GM12865 (cell line): ENCODE data around the gene CSF2.

ENCODE experiments used
- DNase-seq: peaks from one replicate; pipeline ENCODE4 v3.0.0; 2010; ENCODE audit warnings: low read depth
- H3K4me3 ChIP-seq: 2 replicates; pipeline ENCODE4 v1.5.1; 2011; ENCODE audit warnings: mild to moderate bottlenecking, low read depth, low read length, control low read depth
- TF ChIP-seq, protein P1 (sequence below): IDR thresholded peaks from 2 replicates; pipeline ENCODE4 v1.5.1; 2011; ENCODE audit warnings: low read length, control low read depth, low read depth, inconsistent platforms; ENCODE audit not compliant: insufficient read depth; ENCODE audit errors: missing control alignments

CSF2 gene

DNA sequence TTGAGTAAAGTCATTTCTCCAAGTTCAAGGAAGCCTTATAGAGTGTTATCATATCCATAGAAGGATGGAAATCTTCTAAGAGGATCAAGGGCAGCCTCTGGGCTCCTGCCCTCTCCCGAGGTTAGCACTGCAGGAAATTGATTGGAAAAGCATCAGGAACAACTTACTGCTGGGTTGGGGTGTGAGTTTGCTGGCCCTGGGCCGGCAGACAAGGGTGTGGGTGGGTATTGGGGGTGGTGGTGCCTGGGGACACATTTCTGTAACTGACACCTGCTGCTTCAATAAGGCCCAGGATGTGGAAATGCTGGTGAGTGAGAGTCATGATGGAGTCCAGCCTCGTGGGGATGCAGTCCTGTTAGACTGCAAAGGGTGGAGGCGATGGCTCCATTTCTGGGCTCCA, 5.5 kb downstream of the CSF2 start:
- H3K4me3 ChIP-seq: no peak overlapping the region
- DNase-seq: no peak
- TF ChIP-seq, protein P1, sequence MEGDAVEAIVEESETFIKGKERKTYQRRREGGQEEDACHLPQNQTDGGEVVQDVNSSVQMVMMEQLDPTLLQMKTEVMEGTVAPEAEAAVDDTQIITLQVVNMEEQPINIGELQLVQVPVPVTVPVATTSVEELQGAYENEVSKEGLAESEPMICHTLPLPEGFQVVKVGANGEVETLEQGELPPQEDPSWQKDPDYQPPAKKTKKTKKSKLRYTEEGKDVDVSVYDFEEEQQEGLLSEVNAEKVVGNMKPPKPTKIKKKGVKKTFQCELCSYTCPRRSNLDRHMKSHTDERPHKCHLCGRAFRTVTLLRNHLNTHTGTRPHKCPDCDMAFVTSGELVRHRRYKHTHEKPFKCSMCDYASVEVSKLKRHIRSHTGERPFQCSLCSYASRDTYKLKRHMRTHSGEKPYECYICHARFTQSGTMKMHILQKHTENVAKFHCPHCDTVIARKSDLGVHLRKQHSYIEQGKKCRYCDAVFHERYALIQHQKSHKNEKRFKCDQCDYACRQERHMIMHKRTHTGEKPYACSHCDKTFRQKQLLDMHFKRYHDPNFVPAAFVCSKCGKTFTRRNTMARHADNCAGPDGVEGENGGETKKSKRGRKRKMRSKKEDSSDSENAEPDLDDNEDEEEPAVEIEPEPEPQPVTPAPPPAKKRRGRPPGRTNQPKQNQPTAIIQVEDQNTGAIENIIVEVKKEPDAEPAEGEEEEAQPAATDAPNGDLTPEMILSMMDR: no peak

DNA sequence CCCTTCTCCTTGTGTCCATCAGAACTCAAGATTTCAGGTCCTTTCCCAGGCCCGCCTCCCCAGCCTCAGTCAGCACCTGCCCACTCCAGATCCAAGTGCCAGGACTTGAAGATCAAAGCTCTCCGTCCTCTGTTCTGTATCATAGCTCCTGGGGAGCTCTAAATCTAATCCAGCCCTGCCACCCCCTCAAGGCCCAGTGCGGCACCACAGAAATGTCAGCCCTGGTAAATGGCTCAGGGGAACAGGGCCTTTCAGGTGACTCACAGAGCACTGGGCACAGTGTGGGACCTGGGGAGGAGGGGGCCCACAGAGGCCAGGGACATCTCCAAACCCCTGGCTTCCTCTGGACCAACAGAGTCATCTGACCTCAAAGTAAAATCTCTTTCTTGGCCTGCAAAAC, 6.0 kb downstream of the CSF2 start:
- no peak overlapping the region for H3K4me3 ChIP-seq
- DNase-seq: no peak
- TF ChIP-seq, protein P1: no peak

DNA sequence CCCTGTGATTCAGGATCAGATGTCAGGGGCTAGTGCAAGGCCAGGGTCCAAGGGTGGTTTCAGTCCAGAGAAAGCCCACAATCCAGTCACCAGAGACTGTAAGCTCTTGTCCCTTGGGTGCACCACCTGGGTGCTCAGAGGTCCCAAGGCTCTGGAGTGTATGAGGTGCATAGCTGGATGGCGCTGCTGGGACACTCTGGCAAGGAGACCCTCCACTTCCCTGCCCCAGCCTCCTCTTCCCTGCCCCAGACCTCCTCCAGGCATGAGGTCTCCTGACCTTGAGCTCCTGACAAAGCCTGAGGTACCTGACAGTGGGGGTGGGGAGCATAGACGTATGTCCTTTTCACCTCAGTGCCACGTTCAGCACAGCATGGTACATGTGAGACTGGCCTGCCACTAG, 7.0 kb downstream of the CSF2 start:
- DNase-seq: no peak
- TF ChIP-seq, protein P1: no peak
- H3K4me3 ChIP-seq: no peak overlapping the region

DNA sequence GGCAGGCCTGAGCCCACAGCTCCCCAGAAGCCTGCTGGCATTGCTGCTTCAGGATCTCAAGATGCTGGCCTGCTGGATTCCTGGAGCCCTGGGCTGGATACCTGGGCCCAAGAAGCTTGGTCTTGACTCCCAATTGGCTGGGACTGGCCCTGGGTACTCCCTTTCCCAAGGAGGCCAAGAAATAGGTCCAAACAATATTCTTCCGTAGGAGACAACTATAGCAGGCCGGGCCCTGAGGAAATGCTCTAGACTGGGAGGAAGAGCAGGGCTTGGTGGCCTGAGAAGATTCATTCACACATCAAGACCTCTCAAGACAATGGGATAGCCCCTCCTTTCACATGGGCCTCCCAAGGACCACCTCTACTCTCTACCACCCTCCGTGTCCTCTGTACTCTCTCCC, 7.9 kb downstream of the CSF2 start:
- DNase-seq: no peak
- TF ChIP-seq, protein P1: no peak
- H3K4me3 ChIP-seq: no peak overlapping the region

DNA sequence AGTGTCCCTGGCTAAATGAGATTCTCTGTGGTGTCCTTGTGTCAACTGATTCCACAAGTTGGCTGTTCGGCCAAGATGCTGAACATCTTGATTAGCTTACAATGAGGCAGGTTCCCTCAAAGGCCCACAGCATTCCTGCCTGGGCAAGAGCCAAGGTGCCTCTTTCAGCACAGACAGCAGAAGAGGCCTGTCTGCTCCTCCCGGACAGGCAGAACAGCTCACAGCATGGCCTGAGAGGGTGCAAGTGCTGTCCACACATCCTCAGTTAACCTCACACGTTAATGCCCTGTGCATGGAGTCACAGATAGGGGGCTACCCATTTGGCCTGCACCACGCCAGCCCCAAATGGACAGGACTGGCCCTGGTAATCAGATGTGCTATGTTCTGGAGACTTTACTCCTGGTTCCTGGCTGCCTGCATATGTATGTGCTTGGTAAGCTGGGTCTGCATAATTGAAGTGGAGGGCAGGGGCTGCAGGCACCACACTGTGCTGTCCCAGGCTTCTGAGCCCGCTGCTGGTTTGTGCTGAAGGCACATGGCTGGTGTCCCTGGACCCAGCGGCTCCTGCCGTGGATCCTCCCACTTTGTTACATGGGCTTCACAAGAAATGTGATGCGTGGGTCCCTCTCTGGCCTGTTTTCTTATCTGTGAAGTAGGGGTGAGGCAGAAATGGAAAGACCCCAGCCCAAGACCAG, 8.9 kb downstream of the CSF2 start:
- H3K4me3 ChIP-seq: no peak overlapping the region
- TF ChIP-seq, protein P1: no peak
- DNase-seq: no peak

DNA sequence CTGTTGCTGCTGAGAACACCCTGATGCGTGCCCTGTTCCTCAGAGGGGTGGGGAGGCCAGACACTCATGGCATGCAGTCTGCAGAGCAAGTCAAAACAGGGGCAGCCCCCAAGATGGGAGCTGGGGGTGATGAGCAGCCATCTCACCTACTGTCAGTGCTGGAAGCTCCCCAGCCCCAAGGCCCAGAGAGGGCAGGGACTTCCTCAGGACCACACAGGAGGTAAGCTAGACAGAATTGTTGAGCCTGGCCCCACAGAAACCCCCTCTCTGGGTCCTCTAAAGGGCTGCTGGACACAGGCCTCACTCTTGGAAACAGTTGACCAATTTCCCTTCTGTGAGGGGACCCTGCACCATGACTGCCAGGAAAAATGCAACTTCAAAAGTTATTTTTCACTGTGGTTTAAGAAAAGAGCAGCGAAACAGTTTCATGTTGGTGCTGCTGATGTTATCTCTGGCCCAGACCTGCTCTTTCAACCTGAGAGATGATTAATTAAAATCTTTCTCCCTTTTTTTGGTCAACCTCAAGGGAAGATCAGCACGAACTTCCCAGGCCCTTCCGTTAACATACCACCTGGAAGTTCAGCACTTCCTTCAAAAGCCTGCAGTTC, 9.6 kb downstream of the CSF2 start:
- H3K4me3 ChIP-seq: no peak overlapping the region
- no peak for DNase-seq
- TF ChIP-seq, protein P1: no peak

DNA sequence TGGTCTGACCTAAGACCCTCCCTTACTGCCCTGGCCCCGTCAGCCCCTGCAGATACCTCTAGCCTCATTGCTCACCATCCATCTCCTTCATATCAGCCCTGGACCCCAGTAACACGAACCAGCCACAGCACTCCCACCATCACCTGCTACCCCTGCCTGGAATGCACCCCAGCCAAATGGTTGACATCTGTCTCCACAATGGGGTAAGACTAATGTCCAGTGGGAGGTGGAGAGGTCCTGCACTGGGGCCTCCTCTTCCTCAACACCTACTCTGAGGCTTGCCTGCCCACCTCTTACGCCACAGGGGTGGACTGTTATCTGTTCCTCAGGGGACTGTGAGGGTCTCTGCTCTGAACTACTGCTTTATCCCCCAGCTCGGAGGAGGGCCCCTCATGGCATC, 12.1 kb downstream of the CSF2 start:
- no peak overlapping the region for H3K4me3 ChIP-seq
- no peak for DNase-seq
- TF ChIP-seq, protein P1: no peak
